Prostate gland (tissue), 2 donors: ENCODE results near the gene LHX6. TPM values are rescaled to one million over a fixed set of nuclear protein-coding genes. Genes with fewer than 3 reads are reported as not detected.

Experiments used
- DNase-seq: peaks from one replicate; pipeline ENCODE4 v3.0.0-alpha.2; 2019; ENCODE audit warnings: low spot score
- H3K27ac ChIP-seq, 2 donors: fragments of 200-600 bp; sonication (generic); 2 replicates each; pipeline ENCODE4 v1.5.1; 2017 to 2019
- H3K27me3 ChIP-seq: fragments of 200-600 bp; sonication (generic); replicated peaks from 2 replicates; pipeline ENCODE4 v1.5.1; 2019; ENCODE audit not compliant: insufficient read depth
- H3K36me3 ChIP-seq, 2 donors: fragments of 200-600 bp; sonication (generic); 1 replicate in 1 of 2; 2 replicates in 1 of 2; pipeline versions ENCODE4 v1.5.1 to v1.8.1; 2017 to 2019
- H3K4me1 ChIP-seq: fragments of 200-600 bp; sonication (generic); replicated peaks from 2 replicates; pipeline ENCODE4 v1.5.1; 2019
- H3K4me3 ChIP-seq, 2 donors: fragments of 200-600 bp; sonication (generic); 2 replicates each; pipeline ENCODE4 v1.5.1; 2017 to 2019
- H3K9me3 ChIP-seq: fragments of 200-600 bp; sonication (generic); 2 replicates; pipeline ENCODE4 v1.5.1; 2017
- POLR2A ChIP-seq: fragments of 450-650 bp; IDR thresholded peaks from one replicate; pipeline ENCODE4 v1.6.1; 2016; ENCODE audit warnings: antibody characterized with exemption, mild to moderate bottlenecking
- POLR2AphosphoS5 ChIP-seq: sonication (generic); formaldehyde crosslinking; IDR thresholded peaks from one replicate; pipeline ENCODE4 v1.6.1; 2017; ENCODE audit warnings: antibody characterized with exemption
- WGBS: methylation state at CpG from one replicate; pipeline ENCODE4 v1.1.5; 2018; 5-methylcytosine and 5-hydroxymethylcytosine counted together
- intact Hi-C: fragments of 100-400 bp; cut with DNase I; formaldehyde crosslinking; loops from one replicate; pipeline ENCODE4 v1.14.2; 2022
- total RNA-seq, 2 donors: library from RNA; depleted of rRNA; stranded (reverse); fragments of >200 nt; gene quantifications; one replicate each; pipeline ENCODE4 v1.1.0, GENCODE V29; 2016
- TF ChIP-seq, protein P1 (sequence below), 4 experiments: fragments of 200-600 bp in 2 of 4; fragments of 450-650 bp in 2 of 4; sonication (generic) in 2 of 4; IDR thresholded peaks; 1 replicate in 3 of 4; 2 replicates in 1 of 4; pipeline ENCODE4 v1.5.1; 2016 to 2019; ENCODE audit warnings: antibody characterized with exemption in 4 of 4, mild to moderate bottlenecking in 2 of 4, moderate library complexity in 2 of 4

The LHX6 gene
- total RNA-seq, 2 donors from 2014 or later: 2.7 to 7.3 TPM

DNA sequence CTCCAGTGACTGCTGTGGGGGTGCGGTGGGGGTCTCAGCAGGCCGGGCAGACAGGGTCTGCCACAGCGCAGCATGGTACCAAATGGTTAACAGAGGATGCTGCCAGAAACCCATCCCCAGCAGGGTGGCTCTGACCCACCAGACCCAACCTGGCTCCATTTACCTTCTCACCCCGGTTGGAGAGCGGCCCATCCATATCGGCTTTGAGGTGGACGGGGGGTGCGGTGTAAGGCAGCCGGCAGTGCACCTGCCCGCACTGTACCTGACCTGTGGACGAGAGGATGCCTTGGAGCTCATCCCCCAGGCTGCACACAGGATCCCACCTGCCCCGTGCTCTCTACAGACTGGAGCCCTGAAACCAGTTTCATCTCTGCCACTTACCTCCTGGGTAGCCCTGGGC is 19.3 kb downstream of the LHX6 start:
- TF ChIP-seq POLR2A: no peak
- TF ChIP-seq, protein P1, sequence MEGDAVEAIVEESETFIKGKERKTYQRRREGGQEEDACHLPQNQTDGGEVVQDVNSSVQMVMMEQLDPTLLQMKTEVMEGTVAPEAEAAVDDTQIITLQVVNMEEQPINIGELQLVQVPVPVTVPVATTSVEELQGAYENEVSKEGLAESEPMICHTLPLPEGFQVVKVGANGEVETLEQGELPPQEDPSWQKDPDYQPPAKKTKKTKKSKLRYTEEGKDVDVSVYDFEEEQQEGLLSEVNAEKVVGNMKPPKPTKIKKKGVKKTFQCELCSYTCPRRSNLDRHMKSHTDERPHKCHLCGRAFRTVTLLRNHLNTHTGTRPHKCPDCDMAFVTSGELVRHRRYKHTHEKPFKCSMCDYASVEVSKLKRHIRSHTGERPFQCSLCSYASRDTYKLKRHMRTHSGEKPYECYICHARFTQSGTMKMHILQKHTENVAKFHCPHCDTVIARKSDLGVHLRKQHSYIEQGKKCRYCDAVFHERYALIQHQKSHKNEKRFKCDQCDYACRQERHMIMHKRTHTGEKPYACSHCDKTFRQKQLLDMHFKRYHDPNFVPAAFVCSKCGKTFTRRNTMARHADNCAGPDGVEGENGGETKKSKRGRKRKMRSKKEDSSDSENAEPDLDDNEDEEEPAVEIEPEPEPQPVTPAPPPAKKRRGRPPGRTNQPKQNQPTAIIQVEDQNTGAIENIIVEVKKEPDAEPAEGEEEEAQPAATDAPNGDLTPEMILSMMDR (IDR thresholded peaks at IDR 0.05): no peak
- TF ChIP-seq POLR2AphosphoS5: no peak
- peaks cover 9% of the 10 kb centered on the region for H3K27me3 ChIP-seq
- no peaks in the 10 kb centered on the region for H3K36me3 ChIP-seq
- 83% methylated on average over 7 of the region's 12 CpGs for WGBS
- H3K27ac ChIP-seq: no peak overlapping the region
- no peaks in the 10 kb centered on the region for H3K4me1 ChIP-seq
- H3K9me3 ChIP-seq: no peaks in the 10 kb centered on the region
- DNase-seq: no peak
- intact Hi-C loops: no loop called here
- no peak overlapping the region for H3K4me3 ChIP-seq

DNA sequence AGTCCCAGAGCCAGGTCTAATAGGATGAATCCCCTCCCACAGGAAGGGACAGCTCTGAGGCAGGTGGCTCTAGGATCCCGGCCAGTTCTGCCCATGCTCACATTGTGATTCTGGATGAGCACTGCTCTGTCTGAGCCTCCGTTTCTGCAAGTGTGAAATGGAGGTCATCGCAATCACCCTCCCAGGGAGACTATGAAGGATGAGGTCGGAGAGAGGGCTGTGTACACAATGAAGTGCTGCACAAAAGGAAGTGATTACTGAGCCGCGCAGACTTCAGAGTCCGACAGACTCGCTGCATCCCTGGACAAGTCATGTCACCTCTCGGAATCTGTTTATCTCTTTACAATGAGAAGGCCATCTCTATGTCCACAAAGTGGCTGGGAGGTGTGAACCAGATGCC is 21.7 kb downstream of the LHX6 start:
- 48% methylated on average over 9 of the region's 9 CpGs for WGBS
- Histone ChIP-seq H3K4me1 (no peaks in the 10 kb centered on the region), H3K27ac (no peak overlapping the region), H3K36me3 (no peaks in the 10 kb centered on the region), H3K4me3 (no peak overlapping the region), H3K27me3 (no peaks in the 10 kb centered on the region), H3K9me3 (no peaks in the 10 kb centered on the region)
- DNase-seq: no peak
- intact Hi-C loops: no loop called here
- TF ChIP-seq POLR2AphosphoS5 (no peak), POLR2A (no peak)
- TF ChIP-seq, protein P1 (IDR thresholded peaks at IDR 0.05): no peak

DNA sequence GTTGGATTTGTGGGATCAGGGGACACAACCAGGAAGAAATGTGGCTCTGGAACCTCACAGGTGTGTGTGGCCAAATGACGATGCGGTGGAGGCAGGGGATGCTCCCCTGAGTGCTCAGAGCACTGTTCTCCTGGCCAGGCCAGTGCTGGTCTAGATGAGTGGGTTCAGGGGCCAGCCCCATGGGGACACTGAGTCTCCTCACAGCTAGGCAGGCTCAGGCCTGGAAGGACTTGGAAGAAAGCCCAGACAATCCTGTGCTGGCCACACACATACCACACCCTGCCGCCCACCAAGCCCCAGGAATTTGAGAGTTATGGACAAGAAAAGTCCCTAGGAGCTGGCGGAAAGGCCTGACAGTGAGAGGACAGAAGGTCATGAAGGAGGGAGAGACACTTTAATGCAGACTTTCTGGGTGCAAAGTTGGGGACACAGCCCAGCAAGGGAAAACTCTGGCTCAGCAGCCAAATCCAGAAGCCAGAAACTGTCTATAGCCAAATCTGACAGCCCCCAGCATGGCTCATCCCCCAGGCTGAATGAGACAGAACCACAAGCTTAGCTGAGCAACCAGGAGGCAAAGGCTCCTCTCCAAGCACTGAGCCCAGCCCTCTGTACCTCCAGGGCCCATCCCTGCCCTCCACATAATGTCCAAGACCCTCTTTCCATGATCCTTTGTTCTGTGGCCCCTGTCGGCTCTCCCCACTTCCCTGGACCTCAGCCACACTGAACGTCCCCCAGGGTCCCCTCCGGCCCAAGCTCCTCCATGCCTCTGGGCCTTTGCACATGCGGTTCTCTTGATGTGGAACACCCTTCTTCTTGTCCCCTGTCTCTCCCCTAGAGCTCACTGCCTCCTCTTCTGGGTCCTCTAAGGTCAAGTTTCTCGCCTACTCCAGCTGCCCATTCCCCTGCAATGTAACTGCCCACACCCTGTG is 22.4 kb downstream of the LHX6 start:
- Histone ChIP-seq H3K27ac (no peak overlapping the region), H3K4me1 (no peaks in the 10 kb centered on the region), H3K27me3 (no peaks in the 10 kb centered on the region), H3K36me3 (no peaks in the 10 kb centered on the region), H3K9me3 (no peaks in the 10 kb centered on the region), H3K4me3 (no peak overlapping the region)
- TF ChIP-seq POLR2A: no peak
- no peak for DNase-seq
- intact Hi-C loops: no loop called here
- WGBS: 82% methylated on average over 9 of the region's 9 CpGs

DNA sequence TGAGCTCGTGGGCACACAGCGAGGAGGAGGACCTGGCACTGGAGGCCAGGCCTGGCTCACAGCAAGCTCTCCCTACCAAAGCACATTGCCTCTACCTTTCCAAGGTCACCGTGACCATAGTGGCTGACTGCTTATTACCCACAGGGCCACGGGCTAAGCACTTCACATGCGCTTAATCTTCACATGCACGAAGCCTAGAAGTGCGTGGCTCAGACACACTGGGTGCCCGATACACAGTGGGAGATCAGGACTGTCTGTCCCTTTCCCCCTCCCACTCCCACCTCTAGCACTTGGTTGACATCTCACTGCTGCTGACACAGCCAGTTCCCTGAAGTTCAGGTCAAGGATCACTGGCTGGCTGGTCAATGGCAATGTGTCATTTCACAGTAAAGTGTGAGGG is 23.6 kb downstream of the LHX6 start:
- Histone ChIP-seq H3K4me3 (no peak overlapping the region), H3K27ac (no peak overlapping the region), H3K4me1 (no peaks in the 10 kb centered on the region), H3K36me3 (no peaks in the 10 kb centered on the region), H3K27me3 (no peaks in the 10 kb centered on the region), H3K9me3 (no peaks in the 10 kb centered on the region)
- intact Hi-C loops: no loop called here
- TF ChIP-seq POLR2A: no peak
- TF ChIP-seq, protein P1 (IDR thresholded peaks at IDR 0.05): no peak
- no peak for TF ChIP-seq POLR2AphosphoS5
- 91% methylated on average over 8 of the region's 8 CpGs for WGBS
- DNase-seq: no peak

DNA sequence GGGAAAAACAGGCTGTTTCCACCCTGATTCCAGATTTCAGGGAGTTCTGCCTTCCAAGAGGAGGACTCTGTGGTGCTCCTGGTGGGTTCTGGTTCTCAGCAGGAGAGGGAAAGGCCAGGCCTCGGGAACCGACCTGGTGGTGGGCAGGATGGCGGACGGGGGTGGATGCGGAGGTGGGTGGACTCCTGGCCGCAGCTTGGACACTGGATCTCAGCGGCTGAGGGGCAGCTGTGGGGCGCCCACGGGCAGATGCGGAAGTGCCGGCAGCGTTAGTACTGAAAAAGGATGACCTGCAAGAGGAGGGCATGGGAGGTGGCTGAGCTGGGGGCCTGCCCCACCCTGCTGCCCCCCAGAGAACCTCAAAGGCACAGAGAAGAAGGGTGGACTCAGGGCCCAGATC is 24.3 kb downstream of the LHX6 start:
- H3K4me1 ChIP-seq: no peaks in the 10 kb centered on the region
- H3K9me3 ChIP-seq: no peaks in the 10 kb centered on the region
- H3K36me3 ChIP-seq: no peaks in the 10 kb centered on the region
- H3K4me3 ChIP-seq: no peak overlapping the region
- no peaks in the 10 kb centered on the region for H3K27me3 ChIP-seq
- DNase-seq: no peak
- TF ChIP-seq, protein P1 (IDR thresholded peaks at IDR 0.05): no peak
- TF ChIP-seq POLR2A (no peak), POLR2AphosphoS5 (no peak)
- intact Hi-C loops: no loop called here
- no peak overlapping the region for H3K27ac ChIP-seq
- 94% methylated on average over 12 of the region's 12 CpGs for WGBS
